PC-3 (cell line): ENCODE measurements around the gene NPLOC4. TPM values are rescaled to one million over a fixed set of nuclear protein-coding genes. Genes with fewer than 3 reads are reported as not detected.

Experiments used
- ATAC-seq: fragments of 200-7000 bp; cut with Tn5 transposase; 2 replicates; pipeline ENCODE4 v1.9.1; 2020; ENCODE audit warnings: mild to moderate bottlenecking, moderate library complexity
- BruUV-seq: library from RNA; stranded (reverse); fragments of 400-500 nt; replicated peaks from 2 replicates; lab custom pipeline; 2021; lab: Mats Ljungman, UMichigan
- CTCF ChIA-PET: fragments of 300-600 bp; sonication (Branson Sonifier 250); formaldehyde crosslinking; loops from one replicate; lab custom pipeline; 2022; ENCODE audit warnings: antibody characterized with exemption; lab: Charles Lee
- POLR2A ChIA-PET: fragments of 300-600 bp; sonication (Branson Sonifier 250); formaldehyde crosslinking; loops from one replicate; lab custom pipeline; 2022; ENCODE audit warnings: antibody characterized with exemption; ENCODE audit not compliant: unreplicated experiment; lab: Charles Lee
- DNase-seq: peaks from one replicate; pipeline ENCODE4 v3.0.0-alpha.2; 2015
- H2AFZ ChIP-seq: fragments of 300-600 bp; sonication (generic); 2 replicates; pipeline ENCODE4 v1.6.0; 2016; ENCODE audit warnings: antibody characterized with exemption, low read length
- H3F3A ChIP-seq: fragments of 300-600 bp; sonication (generic); one replicate; pipeline ENCODE4 v1.6.0; 2017; ENCODE audit warnings: antibody characterized with exemption, low read length, control low read depth, mild to moderate bottlenecking; ENCODE audit not compliant: unreplicated experiment
- H3K27ac ChIP-seq: fragments of 300-600 bp; sonication (generic); 2 replicates; pipeline ENCODE4 v1.5.1; 2016; ENCODE audit warnings: mild to moderate bottlenecking, low read length
- H3K27me3 ChIP-seq: fragments of 300-600 bp; sonication (generic); 2 replicates; pipeline ENCODE4 v1.6.1; 2016; ENCODE audit warnings: low read length, mixed read lengths
- H3K36me3 ChIP-seq: fragments of 300-600 bp; sonication (generic); 2 replicates; pipeline ENCODE4 v1.6.1; 2016; ENCODE audit warnings: low read depth, mixed run types, low read length, mixed read lengths
- H3K4me1 ChIP-seq: fragments of 300-600 bp; sonication (generic); 2 replicates; pipeline ENCODE4 v1.5.1; 2016; ENCODE audit warnings: low read length; ENCODE audit not compliant: insufficient read depth
- H3K4me2 ChIP-seq: fragments of 300-600 bp; sonication (generic); 2 replicates; pipeline ENCODE4 v1.6.0; 2016; ENCODE audit warnings: low read length
- H3K4me3 ChIP-seq: fragments of 300-600 bp; sonication (generic); 2 replicates; pipeline ENCODE4 v1.5.1; 2016; ENCODE audit warnings: mild to moderate bottlenecking, low read length, mixed read lengths
- H3K79me2 ChIP-seq: fragments of 300-600 bp; sonication (generic); 2 replicates; pipeline ENCODE4 v1.6.1; 2017; ENCODE audit warnings: low read length, mixed read lengths
- H3K9ac ChIP-seq: fragments of 300-600 bp; sonication (generic); 2 replicates; pipeline ENCODE4 v1.6.0; 2016; ENCODE audit warnings: mild to moderate bottlenecking, low read length
- H3K9me2 ChIP-seq: fragments of 300-600 bp; sonication (generic); replicated peaks from 2 replicates; pipeline ENCODE4 v1.6.1; 2016; ENCODE audit warnings: mixed run types, low read length, mixed read lengths
- H3K9me3 ChIP-seq: fragments of 300-600 bp; sonication (generic); 2 replicates; pipeline ENCODE4 v1.6.1; 2016; ENCODE audit warnings: low read length, mixed read lengths
- H4K20me1 ChIP-seq: fragments of 300-600 bp; sonication (generic); 2 replicates; pipeline ENCODE4 v1.6.1; 2016; ENCODE audit warnings: low read length, mixed read lengths
- EZH2 ChIP-seq: fragments of 300-600 bp; sonication (generic); IDR thresholded peaks from one replicate; pipeline ENCODE4 v1.6.1; 2017; ENCODE audit warnings: antibody characterized with exemption, mild to moderate bottlenecking, low read length; ENCODE audit not compliant: unreplicated experiment
- EZH2phosphoT487 ChIP-seq: fragments of 300-600 bp; sonication (generic); IDR thresholded peaks from 2 replicates; pipeline ENCODE4 v1.6.1; 2018; ENCODE audit warnings: mild to moderate bottlenecking, antibody characterized with exemption, low read length, borderline replicate concordance
- intact Hi-C: fragments of 100-400 bp; cut with micrococcal nuclease; formaldehyde crosslinking; loops from 2 replicates; pipeline ENCODE4 v1.9.0; 2023
- total RNA-seq: library from RNA; depleted of rRNA; stranded (reverse); fragments of >200 nt; gene quantifications from 2 replicates; pipeline ENCODE4 v1.2.3, GENCODE V29; 2014
- TF ChIP-seq, protein P1 (sequence below): fragments of 300-600 bp; sonication (generic); conservative IDR thresholded peaks from 2 replicates; pipeline ENCODE4 v1.5.1; 2017; ENCODE audit warnings: antibody characterized with exemption, low read depth, mild to moderate bottlenecking, low read length

NPLOC4 gene
- total RNA-seq, 1 experiment from 2014 or later, result 109 TPM

- DNase-seq (no peak), ATAC-seq (no peak)
- Histone ChIP-seq H3K27ac (no peak overlapping the region), H4K20me1 (peaks cover 23% of the 10 kb centered on the region), H3K36me3 (no peaks in the 10 kb centered on the region; the same call in 1 of the 2 replicates), H3K79me2 (peaks cover 31% of the 10 kb centered on the region), H3K4me3 (no peak overlapping the region), H3K9me3 (no peaks in the 10 kb centered on the region), H3F3A (no peaks in the 10 kb centered on the region), H3K27me3 (no peaks in the 10 kb centered on the region), H3K4me2 (no peak overlapping the region), H3K9me2 (no peaks in the 10 kb centered on the region), H3K4me1 (peaks cover 21% of the 10 kb centered on the region), H2AFZ (no peak overlapping the region), H3K9ac (no peak overlapping the region)
- no TSS peak for BruUV-seq
- CTCF ChIA-PET, result no interaction called here
- TF ChIP-seq, protein P1, sequence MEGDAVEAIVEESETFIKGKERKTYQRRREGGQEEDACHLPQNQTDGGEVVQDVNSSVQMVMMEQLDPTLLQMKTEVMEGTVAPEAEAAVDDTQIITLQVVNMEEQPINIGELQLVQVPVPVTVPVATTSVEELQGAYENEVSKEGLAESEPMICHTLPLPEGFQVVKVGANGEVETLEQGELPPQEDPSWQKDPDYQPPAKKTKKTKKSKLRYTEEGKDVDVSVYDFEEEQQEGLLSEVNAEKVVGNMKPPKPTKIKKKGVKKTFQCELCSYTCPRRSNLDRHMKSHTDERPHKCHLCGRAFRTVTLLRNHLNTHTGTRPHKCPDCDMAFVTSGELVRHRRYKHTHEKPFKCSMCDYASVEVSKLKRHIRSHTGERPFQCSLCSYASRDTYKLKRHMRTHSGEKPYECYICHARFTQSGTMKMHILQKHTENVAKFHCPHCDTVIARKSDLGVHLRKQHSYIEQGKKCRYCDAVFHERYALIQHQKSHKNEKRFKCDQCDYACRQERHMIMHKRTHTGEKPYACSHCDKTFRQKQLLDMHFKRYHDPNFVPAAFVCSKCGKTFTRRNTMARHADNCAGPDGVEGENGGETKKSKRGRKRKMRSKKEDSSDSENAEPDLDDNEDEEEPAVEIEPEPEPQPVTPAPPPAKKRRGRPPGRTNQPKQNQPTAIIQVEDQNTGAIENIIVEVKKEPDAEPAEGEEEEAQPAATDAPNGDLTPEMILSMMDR, result no peak
- TF ChIP-seq EZH2phosphoT487, result no peak
- no peak for TF ChIP-seq EZH2
- intact Hi-C loops, result no loop called here
- POLR2A ChIA-PET, result no interaction called here
Measured at GRCh38 chr17:81638683-81639082, 1.8 kb upstream of the NPLOC4 start.

DNA sequence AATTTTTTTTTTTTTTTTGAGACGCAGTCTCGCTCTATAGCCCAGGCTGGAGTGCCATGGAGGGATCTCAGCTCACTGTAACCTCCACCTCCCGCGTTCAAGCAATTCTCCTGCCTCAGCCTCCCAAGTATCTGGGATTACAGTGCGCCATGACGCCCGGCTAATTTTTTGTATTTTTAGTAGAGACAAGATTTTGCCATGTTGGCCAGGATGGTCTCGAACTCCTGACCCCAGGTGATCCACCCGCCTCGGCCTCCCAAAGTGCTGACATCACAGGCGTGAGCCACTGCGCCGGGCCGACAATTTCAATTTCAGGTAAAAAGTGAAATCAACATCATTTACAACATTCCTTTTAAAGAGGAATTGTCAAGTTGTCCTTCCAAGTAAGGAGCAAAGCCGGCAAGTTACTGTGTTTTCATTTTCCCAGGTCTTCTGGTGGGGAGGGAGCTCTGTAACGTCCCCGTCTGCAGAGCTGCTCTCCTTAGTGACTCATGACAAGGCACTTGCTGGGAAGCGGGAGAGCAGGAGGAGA is 873 bp downstream of the NPLOC4 start:
- no TSS peak for BruUV-seq
- Histone ChIP-seq H3K9me2 (no peaks in the 10 kb centered on the region), H3K79me2 (peaks cover 56% of the 10 kb centered on the region), H3K9ac (peak overlapping the region; percentile 99), H3K4me3 (peak overlapping the region; percentile 100), H3K27ac (peak overlapping the region; percentile 89), H3F3A (no peaks in the 10 kb centered on the region), H3K4me2 (peak overlapping the region; percentile 95), H3K9me3 (no peaks in the 10 kb centered on the region), H2AFZ (no peak overlapping the region), H3K36me3 (peaks cover 4% of the 10 kb centered on the region; the same call in 1 of the 2 replicates), H3K4me1 (peaks cover 10% of the 10 kb centered on the region), H3K27me3 (no peaks in the 10 kb centered on the region), H4K20me1 (peaks cover 35% of the 10 kb centered on the region)
- DNase-seq (peak; percentile 48), ATAC-seq (peak; percentile 65)
- TF ChIP-seq, protein P1, result no peak
- no peak for TF ChIP-seq EZH2phosphoT487
- no peak for TF ChIP-seq EZH2
- ChIA-PET CTCF (interaction anchor here (1.3 kb wide), 1 partner anchor 32 kb away, joined by 7 read pairs; no protein-coding TSS in a partner anchor), POLR2A (no interaction called here)
- intact Hi-C loops, result loop anchor here (2.0 kb wide), 1 partner anchor 31 kb away; the partner anchor contains the start of genes CCDC137 and OXLD1

DNA sequence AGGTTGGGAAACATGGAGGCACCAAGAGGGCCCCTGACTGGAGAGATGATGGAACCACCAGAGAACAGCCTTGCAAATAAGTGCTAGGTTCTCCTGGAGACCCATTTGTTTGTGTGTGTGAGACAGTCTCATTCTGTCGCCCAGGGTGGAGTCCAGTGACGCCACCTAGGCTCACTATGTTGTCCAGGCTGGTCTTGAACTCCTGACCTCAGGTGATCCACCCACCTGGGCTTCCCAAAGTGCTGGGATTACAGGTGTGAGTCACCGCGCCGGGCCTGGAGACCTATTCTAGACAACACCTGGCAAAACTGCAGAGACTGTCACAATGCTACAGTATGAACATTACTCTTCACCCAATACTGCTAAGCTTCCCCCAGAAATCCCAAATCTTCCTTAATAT is 1.5 kb downstream of the NPLOC4 start:
- H3K4me1 ChIP-seq, result peaks cover 10% of the 10 kb centered on the region
- H3K27ac ChIP-seq, result peak overlapping the region; percentile 89
- intact Hi-C loops, result no loop called here
- H3K9ac ChIP-seq, result peak overlapping the region; percentile 99
- ChIA-PET CTCF (no interaction called here), POLR2A (no interaction called here)
- H3K79me2 ChIP-seq, result peaks cover 62% of the 10 kb centered on the region
- H3K9me3 ChIP-seq, result no peaks in the 10 kb centered on the region
- H3F3A ChIP-seq, result no peaks in the 10 kb centered on the region
- H3K4me3 ChIP-seq, result peak overlapping the region; percentile 100
- peak overlapping the region; percentile 95 for H3K4me2 ChIP-seq
- peaks cover 35% of the 10 kb centered on the region for H4K20me1 ChIP-seq
- no peaks in the 10 kb centered on the region for H3K27me3 ChIP-seq
- TSS peak; percentile 64 for BruUV-seq
- H3K9me2 ChIP-seq, result no peaks in the 10 kb centered on the region
- no peak overlapping the region for H2AFZ ChIP-seq
- DNase-seq (peak; percentile 37), ATAC-seq (peak; percentile 8; the same call in 1 of the 2 replicates)
- peaks cover 4% of the 10 kb centered on the region; the same call in 1 of the 2 replicates for H3K36me3 ChIP-seq
- no peak for TF ChIP-seq EZH2phosphoT487
- TF ChIP-seq, protein P1, result 0 out of 2 replicates have a peak, but pooled peaks have one; percentile 12
